GM06990 (cell line): ENCODE measurements around the gene KRT78.

ENCODE experiments used
- DNase-seq: peaks from one replicate; pipeline ENCODE4 v3.0.0-alpha.2; 2011; ENCODE audit not compliant: insufficient read length; ENCODE audit errors: extremely low read depth
- H3K27me3 ChIP-seq: replicated peaks from 2 replicates; pipeline ENCODE4 v1.6.0; 2011; ENCODE audit warnings: low read length; ENCODE audit not compliant: control insufficient read depth, insufficient read depth
- H3K36me3 ChIP-seq: 2 replicates; pipeline ENCODE4 v1.5.1; 2011; ENCODE audit warnings: low read length; ENCODE audit not compliant: control insufficient read depth, insufficient read depth
- H3K4me3 ChIP-seq: replicated peaks from 2 replicates; pipeline ENCODE4 v1.5.1; 2011; ENCODE audit warnings: low read depth, mild to moderate bottlenecking, control low read depth, low read length
- TF ChIP-seq, protein P1 (sequence below): IDR thresholded peaks from 2 replicates; pipeline ENCODE4 v1.5.1; 2011; ENCODE audit warnings: low read length, control low read depth, mild to moderate bottlenecking, inconsistent platforms; ENCODE audit not compliant: insufficient read depth, poor library complexity, severe bottlenecking

KRT78 gene

DNA sequence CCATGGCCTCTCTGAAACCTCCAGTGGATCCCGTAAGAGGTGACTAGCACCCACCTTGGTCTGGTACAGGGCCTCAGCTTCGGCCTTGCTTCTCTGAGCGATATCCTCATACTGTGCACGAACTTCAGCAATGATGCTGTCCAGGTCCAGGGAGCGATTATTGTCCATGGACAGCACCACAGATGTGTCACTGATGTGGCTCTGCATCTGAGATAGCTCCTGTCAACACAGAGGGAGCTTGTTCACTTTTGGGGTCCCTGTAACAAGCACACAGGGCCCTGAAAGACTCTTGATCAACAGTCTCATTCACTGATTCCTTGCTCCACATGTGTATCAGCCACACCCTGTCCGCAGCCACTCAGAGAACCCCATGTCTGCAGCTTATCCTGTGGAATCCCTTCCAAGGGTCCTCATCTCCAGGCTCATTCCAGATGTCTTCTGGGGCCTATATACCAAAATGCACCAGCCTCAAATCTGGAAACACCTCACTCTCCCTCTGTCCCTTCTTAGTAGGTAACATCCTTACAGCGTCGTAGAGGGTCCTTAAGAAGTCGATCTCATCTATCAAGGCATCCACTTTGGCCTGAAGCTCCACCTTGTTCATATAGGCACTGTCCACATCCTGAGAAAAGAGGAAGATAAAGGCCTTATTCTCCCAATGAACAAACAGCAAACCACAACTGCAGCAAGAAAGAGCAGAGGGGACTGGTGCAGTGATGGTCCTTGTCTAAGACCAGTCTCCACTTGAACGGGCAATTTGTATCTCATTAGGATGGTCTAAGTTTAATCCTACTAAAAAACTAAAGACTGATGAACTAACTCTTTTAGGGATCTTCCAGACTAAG, 56.4 kb downstream of the KRT78 start:
- DNase-seq = no peak
- H3K36me3 ChIP-seq = no peaks in the 10 kb centered on the region
- H3K4me3 ChIP-seq = no peak overlapping the region
- no peaks in the 10 kb centered on the region; the same call in 1 of the 2 replicates for H3K27me3 ChIP-seq
- TF ChIP-seq, protein P1, sequence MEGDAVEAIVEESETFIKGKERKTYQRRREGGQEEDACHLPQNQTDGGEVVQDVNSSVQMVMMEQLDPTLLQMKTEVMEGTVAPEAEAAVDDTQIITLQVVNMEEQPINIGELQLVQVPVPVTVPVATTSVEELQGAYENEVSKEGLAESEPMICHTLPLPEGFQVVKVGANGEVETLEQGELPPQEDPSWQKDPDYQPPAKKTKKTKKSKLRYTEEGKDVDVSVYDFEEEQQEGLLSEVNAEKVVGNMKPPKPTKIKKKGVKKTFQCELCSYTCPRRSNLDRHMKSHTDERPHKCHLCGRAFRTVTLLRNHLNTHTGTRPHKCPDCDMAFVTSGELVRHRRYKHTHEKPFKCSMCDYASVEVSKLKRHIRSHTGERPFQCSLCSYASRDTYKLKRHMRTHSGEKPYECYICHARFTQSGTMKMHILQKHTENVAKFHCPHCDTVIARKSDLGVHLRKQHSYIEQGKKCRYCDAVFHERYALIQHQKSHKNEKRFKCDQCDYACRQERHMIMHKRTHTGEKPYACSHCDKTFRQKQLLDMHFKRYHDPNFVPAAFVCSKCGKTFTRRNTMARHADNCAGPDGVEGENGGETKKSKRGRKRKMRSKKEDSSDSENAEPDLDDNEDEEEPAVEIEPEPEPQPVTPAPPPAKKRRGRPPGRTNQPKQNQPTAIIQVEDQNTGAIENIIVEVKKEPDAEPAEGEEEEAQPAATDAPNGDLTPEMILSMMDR = no peak

DNA sequence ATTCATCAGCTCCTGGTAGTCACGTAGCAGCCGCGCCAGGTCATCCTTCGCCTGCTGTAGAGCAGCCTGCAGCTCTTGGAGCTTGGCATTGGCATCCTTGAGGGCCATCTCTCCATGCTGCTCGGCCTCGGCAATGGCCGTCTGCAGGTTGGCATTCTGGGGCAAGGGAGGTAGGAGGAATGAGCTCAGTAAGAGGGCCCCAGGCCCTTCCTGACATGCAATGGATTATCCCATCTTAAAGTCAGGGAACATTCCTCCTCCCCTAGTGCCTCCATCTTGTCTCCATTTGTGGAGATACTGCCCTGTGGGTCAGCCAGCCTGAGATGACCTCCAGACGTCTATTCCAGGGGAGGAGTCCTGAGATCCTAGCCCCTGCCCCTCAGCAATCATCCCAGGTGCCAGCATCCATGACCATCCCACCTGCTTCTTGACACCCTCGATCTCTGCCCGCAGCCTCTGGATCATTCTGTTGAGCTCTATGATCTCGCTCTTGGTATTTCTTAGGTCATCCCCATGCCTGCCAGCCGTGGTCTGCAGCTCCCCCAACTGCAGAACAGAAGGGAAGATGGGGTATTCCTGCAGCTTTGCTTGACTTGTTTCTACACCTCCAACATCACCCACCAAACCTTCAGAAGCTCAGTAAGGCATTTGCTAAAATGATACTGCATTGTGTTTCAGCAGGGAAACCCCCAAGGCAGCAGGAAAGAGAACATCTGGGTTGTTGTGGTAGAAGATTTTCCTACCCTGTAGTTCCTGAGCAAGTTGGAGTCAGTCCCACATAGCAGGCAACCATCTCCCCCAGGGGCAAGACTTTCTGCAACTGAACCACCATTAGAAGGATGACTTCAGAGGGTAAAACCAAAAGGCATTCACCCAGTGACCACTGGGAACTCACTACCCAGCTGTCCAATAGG, 57.3 kb downstream of the KRT78 start:
- H3K27me3 ChIP-seq = no peaks in the 10 kb centered on the region; the same call in 1 of the 2 replicates
- no peaks in the 10 kb centered on the region for H3K36me3 ChIP-seq
- DNase-seq = no peak
- TF ChIP-seq, protein P1 = no peak
- H3K4me3 ChIP-seq = no peak overlapping the region

DNA sequence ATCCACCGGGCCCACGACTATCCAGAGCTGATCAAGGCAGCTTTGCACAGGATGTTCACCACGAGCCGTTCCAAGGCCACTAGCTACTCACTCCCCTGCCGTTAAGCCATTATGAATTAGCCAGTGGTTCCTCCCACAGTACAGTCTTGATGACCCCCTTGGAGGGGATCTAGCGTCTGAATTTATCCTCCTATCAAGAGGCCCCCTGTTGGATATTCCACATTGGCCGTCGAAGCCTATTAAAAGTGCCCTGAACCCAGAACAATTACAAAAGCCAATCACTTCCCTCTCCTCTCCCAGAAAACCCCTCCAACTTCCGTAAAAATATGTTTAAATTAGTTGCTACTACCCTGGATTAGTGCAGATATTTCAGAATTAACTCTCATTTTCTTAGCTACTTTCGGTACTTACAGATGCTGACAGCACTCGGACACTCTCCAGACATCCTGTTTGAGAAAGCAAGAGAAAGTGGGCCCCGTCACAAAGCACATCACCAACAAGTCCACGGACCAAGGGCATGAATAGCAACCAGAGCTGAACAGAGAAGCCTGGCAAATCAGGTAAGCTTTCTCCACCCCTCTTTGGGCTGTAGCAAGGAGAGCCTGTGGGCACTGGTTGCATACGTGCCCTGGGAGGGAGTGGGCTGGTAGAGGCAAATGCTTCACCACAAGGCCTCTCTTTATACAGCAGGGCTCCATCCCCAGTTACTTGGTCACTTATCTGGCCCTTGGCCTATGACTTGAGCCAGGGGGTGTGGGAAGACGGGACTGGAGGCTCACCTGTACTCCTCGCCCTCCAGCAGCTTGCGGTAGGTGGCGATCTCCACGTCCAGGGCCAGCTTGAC, 58.1 kb downstream of the KRT78 start:
- H3K36me3 ChIP-seq = no peaks in the 10 kb centered on the region
- no peak overlapping the region for H3K4me3 ChIP-seq
- no peaks in the 10 kb centered on the region; the same call in 1 of the 2 replicates for H3K27me3 ChIP-seq
- TF ChIP-seq, protein P1 = no peak
- no peak for DNase-seq

DNA sequence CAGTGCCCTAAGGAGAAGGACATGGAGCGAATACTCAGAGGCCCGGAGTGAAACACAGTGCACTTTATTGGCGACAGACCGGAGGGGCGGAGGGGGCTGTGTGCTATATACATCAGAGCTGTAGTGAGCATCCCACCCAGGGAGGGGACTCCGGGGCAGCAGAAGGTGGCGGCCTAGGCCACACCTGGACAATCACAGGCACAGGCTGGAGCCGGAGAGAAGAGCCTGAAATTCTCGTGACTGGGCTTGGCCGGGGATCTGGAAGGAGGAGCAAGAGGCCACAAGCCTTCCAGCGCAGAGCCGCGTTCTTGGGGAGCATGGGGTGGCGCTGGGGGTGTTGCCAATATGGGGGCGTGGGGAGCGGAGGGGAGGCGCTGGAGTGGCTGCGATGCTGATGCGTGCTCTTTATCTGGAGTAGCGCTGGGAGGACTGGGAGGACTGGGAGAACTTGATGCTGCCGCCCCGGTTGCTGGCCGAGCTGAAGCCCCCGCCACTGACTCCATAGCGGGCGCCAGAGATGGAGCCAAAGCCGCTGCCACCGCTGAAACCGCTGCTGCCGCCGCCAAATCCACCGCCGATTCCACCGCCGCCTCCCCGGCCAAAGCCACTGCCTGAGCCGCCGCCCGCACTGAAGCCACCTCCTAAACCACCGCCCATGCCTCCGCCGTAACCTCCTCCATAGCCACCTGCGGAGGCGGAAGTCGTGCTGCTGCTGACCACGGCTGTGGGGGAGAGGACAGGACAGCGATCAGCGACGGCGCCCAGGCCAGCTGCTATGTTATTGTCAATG, 59.0 kb downstream of the KRT78 start:
- no peaks in the 10 kb centered on the region; the same call in 1 of the 2 replicates for H3K27me3 ChIP-seq
- H3K36me3 ChIP-seq = no peaks in the 10 kb centered on the region
- H3K4me3 ChIP-seq = no peak overlapping the region
- TF ChIP-seq, protein P1 = no peak
- DNase-seq = no peak
